Fibroblast of lung (primary cell): Measurements from ENCODE around the gene TBATA. TPM values are rescaled to one million over a fixed set of nuclear protein-coding genes. Genes with fewer than 3 reads are reported as not detected.

Source experiments
- DNase-seq, 2 donors: peaks; one replicate each; pipeline versions ENCODE4 v3.0.0 to v3.0.0-alpha.2; 2010; ENCODE audit warnings: low read depth in 2 of 2
- H2AFZ ChIP-seq: 2 replicates; pipeline ENCODE4 v1.5.1; 2012; ENCODE audit warnings: low read length, control low read depth, inconsistent platforms
- H3K27ac ChIP-seq: 2 replicates; pipeline ENCODE4 v1.5.1; 2011; ENCODE audit warnings: low read length, control low read depth; ENCODE audit not compliant: insufficient read depth
- H3K27me3 ChIP-seq: 2 replicates; pipeline ENCODE4 v1.5.1; 2011; ENCODE audit warnings: mild to moderate bottlenecking, low read length; ENCODE audit not compliant: control insufficient read depth, insufficient read depth
- H3K36me3 ChIP-seq: 2 replicates; pipeline ENCODE4 v1.5.1; 2011; ENCODE audit warnings: low read length; ENCODE audit not compliant: control insufficient read depth, insufficient read depth
- H3K4me1 ChIP-seq: 2 replicates; pipeline ENCODE4 v1.5.1; 2011; ENCODE audit warnings: low read length; ENCODE audit not compliant: control insufficient read depth, insufficient read depth; ENCODE audit errors: extremely low read depth
- H3K4me2 ChIP-seq: 2 replicates; pipeline ENCODE4 v1.5.1; 2011; ENCODE audit warnings: low read length, control low read depth; ENCODE audit not compliant: insufficient read depth; ENCODE audit errors: extremely low read depth
- H3K4me3 ChIP-seq, 4 experiments: fragments of 200-600 bp in 1 of 4; sonication (generic) in 1 of 4; replicated peaks in 1 of 4; 2 replicates each; pipeline ENCODE4 v1.5.1; 2011 to 2016; ENCODE audit warnings: low read length in 4 of 4, low read depth in 3 of 4, mild to moderate bottlenecking in 3 of 4, control low read depth in 2 of 4, inconsistent platforms in 1 of 4, mixed read lengths in 1 of 4; ENCODE audit not compliant: insufficient read depth in 1 of 4; ENCODE audit errors: control extremely low read depth in 1 of 4
- H3K79me2 ChIP-seq: 2 replicates; pipeline ENCODE4 v1.5.1; 2012; ENCODE audit warnings: mild to moderate bottlenecking, low read length, inconsistent platforms; ENCODE audit not compliant: control insufficient read depth, insufficient read depth
- H3K9ac ChIP-seq: 2 replicates; pipeline ENCODE4 v1.5.1; 2011; ENCODE audit warnings: mild to moderate bottlenecking, low read length, control low read depth; ENCODE audit not compliant: insufficient read depth
- H3K9me3 ChIP-seq: 2 replicates; pipeline ENCODE4 v1.5.1; 2012; ENCODE audit warnings: low read depth, low read length; ENCODE audit not compliant: control insufficient read depth, insufficient read depth
- H4K20me1 ChIP-seq: 2 replicates; pipeline ENCODE4 v1.5.1; 2011; ENCODE audit warnings: low read length; ENCODE audit not compliant: control insufficient read depth, insufficient read depth; ENCODE audit errors: extremely low read depth
- EZH2 ChIP-seq: IDR thresholded peaks from 2 replicates; pipeline ENCODE4 v1.5.1; 2012; ENCODE audit warnings: low read length, control low read depth, mild to moderate bottlenecking; ENCODE audit errors: missing control alignments
- polyA plus RNA-seq, 2 donors: library from polyadenylated mRNA; depleted of rRNA in 1 of 2; stranded (reverse) in 1 of 2; unstranded in 1 of 2; fragments of >200 nt; gene quantifications; 2 replicates each; pipeline ENCODE4 v1.2.1, GENCODE V29; 2011 to 2012; ENCODE audit warnings: missing spikeins in 1 of 2
- total RNA-seq: library from RNA; depleted of rRNA; stranded (reverse); fragments of >200 nt; gene quantifications from 2 replicates; pipeline ENCODE4 v1.2.1, GENCODE V29; 2014
- TF ChIP-seq, protein P1 (sequence below), 2 donors: IDR thresholded peaks in 1 of 2; conservative IDR thresholded peaks in 1 of 2; 1 replicate in 1 of 2; 2 replicates in 1 of 2; pipeline ENCODE4 v1.5.1; 2011 to 2012; ENCODE audit warnings: low read length in 2 of 2, control low read depth in 1 of 2, inconsistent platforms in 1 of 2, low read depth in 1 of 2, mild to moderate bottlenecking in 1 of 2

The TBATA gene
- total and polyA plus RNA-seq, 2 donors (not counting 1 experiment from before 2014, with no cell fraction given): not detected

DNA sequence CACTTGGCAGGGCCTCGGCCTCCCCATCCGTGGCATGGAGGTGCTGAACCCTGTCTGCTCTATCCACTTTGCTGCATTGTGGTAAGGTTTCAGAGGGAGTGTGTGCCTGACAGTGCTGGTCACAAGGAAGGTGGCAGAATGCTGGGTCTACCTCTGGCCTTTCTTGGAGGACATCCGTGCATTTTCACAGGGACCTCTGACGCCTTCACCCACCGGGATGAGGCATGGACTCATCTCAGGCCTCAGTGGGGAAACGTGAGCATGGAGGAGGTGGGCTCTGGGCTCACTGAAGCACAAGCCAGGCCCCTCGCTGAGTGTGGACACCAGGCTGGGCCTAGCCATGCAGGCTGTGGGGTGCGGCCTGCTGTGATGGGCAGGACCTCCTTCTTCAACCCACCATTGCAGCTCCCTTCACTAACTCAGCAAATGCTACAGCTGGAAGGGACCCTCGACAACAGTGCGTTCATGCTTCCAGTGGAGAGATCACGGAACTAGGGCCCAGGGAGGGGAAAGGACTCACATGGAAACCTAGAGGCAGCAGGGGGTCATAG is 8.6 kb downstream of the TBATA start:
- H3K9ac ChIP-seq: no peak overlapping the region
- H3K27ac ChIP-seq: no peak overlapping the region
- no peaks in the 10 kb centered on the region for H3K36me3 ChIP-seq
- H3K4me1 ChIP-seq: no peaks in the 10 kb centered on the region
- no peaks in the 10 kb centered on the region for H3K79me2 ChIP-seq
- DNase-seq: no peak
- no peak overlapping the region for H2AFZ ChIP-seq
- TF ChIP-seq EZH2: no peak
- TF ChIP-seq, protein P1, sequence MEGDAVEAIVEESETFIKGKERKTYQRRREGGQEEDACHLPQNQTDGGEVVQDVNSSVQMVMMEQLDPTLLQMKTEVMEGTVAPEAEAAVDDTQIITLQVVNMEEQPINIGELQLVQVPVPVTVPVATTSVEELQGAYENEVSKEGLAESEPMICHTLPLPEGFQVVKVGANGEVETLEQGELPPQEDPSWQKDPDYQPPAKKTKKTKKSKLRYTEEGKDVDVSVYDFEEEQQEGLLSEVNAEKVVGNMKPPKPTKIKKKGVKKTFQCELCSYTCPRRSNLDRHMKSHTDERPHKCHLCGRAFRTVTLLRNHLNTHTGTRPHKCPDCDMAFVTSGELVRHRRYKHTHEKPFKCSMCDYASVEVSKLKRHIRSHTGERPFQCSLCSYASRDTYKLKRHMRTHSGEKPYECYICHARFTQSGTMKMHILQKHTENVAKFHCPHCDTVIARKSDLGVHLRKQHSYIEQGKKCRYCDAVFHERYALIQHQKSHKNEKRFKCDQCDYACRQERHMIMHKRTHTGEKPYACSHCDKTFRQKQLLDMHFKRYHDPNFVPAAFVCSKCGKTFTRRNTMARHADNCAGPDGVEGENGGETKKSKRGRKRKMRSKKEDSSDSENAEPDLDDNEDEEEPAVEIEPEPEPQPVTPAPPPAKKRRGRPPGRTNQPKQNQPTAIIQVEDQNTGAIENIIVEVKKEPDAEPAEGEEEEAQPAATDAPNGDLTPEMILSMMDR (conservative IDR thresholded peaks at IDR 0.05 in 1 of 2, IDR thresholded peaks at IDR 0.05 in 1 of 2; ENCODE audit: low read depth in 1 of 2, low read length in 2 of 2): no peak
- H3K4me3 ChIP-seq: no peak overlapping the region
- H3K9me3 ChIP-seq: no peaks in the 10 kb centered on the region
- no peaks in the 10 kb centered on the region for H4K20me1 ChIP-seq
- no peak overlapping the region for H3K4me2 ChIP-seq
- H3K27me3 ChIP-seq: peaks cover 11% of the 10 kb centered on the region

DNA sequence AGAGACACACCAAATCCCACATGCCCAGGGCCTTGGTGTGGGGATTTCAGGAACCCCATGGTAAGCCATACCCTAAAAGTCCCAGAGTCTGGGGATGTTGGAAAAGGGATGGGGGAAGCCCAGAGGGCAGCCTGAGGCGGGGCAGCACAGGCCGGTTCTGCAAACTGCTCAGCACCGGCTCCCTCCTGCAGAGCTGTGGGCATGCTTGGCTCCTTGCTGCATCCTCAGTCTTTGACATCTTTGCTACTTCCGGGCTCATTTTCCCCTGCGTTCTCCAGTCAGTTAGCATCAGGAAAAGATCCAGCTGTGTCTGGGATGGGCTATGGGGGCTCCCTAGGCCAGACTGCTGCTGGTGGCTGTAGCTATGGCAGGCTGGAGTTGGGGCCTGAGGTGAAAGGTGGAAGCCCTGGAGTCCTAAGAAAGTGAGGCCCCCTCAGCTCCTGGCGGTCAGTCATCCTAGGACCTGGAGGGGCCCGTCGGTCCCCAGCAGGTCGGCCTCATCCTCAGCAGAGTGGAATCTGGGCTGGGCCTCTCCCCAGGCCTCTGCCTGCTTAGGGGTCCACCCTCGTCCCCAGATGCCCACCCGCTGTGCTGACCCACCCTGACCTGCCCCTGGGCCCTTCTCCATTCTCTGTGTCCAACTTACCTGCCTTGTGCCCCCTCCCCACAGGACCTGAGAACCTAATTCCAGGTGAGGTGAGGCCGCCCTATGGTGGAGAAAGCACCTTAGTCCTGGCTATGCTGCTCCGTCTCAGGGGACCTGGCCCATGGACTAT is 9.3 kb downstream of the TBATA start:
- Histone ChIP-seq H3K9ac (no peak overlapping the region), H3K79me2 (no peaks in the 10 kb centered on the region), H2AFZ (no peak overlapping the region), H3K4me3 (no peak overlapping the region), H3K9me3 (no peaks in the 10 kb centered on the region), H3K27ac (no peak overlapping the region), H4K20me1 (no peaks in the 10 kb centered on the region), H3K27me3 (peaks cover 8% of the 10 kb centered on the region), H3K4me1 (no peaks in the 10 kb centered on the region), H3K4me2 (no peak overlapping the region), H3K36me3 (no peaks in the 10 kb centered on the region)
- no peak for TF ChIP-seq EZH2
- TF ChIP-seq, protein P1 (conservative IDR thresholded peaks at IDR 0.05 in 1 of 2, IDR thresholded peaks at IDR 0.05 in 1 of 2; ENCODE audit: low read depth in 1 of 2, low read length in 2 of 2): no peak
- no peak for DNase-seq

DNA sequence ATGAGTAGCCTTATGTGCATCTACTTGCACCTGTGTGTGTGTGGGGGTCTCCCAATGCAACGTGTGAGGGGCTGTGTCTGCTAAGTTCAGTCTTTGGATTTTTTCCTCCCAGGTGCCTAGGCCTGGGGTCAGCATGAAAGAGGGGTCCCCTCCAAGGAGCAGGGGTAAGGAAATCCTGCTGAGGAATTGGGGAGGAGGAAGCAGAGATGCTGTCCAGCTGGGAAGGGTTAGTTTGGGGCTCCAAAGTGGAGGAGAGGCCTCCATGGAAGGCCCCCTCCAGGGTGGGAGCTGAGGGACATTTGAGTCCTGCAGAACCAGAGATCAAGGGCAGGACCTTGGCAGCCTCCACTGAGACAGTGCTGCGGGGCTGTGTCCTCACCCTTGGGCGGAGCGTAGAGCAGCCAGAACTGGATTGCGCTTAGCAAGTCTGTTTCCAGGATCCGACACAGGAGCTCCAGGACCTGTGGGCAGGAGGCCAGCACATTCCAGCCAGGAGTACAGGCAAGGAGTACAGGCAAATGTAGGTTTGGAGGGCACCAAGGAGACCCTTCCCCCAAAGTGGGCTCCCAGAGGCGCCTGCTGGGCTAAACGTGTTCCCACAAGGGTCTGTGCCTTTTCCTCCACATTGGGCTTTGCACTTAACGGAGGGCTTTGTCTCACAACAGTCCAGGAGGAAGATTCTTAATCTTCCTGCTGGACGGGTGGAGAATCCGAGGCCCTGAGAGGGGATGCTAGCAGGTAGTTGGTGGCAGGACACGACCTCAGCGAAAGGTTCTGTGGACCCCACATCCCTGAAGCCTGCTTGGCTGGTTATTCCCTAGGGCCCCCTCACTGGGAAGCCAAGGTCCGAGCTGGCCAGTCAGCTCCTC is 10.1 kb downstream of the TBATA start:
- H3K4me1 ChIP-seq: no peaks in the 10 kb centered on the region
- no peak overlapping the region for H3K9ac ChIP-seq
- no peaks in the 10 kb centered on the region for H3K79me2 ChIP-seq
- H2AFZ ChIP-seq: no peak overlapping the region
- no peaks in the 10 kb centered on the region for H4K20me1 ChIP-seq
- TF ChIP-seq EZH2: no peak
- TF ChIP-seq, protein P1 (conservative IDR thresholded peaks at IDR 0.05 in 1 of 2, IDR thresholded peaks at IDR 0.05 in 1 of 2; ENCODE audit: low read depth in 1 of 2, low read length in 2 of 2): no peak
- peaks cover 8% of the 10 kb centered on the region for H3K27me3 ChIP-seq
- no peak overlapping the region for H3K4me3 ChIP-seq
- H3K4me2 ChIP-seq: no peak overlapping the region
- DNase-seq: no peak
- no peak overlapping the region for H3K27ac ChIP-seq
- no peaks in the 10 kb centered on the region for H3K9me3 ChIP-seq
- H3K36me3 ChIP-seq: no peaks in the 10 kb centered on the region
